HepG2 (cell line): ENCODE data around the gene SDC1. TPM values are rescaled to one million over a fixed set of nuclear protein-coding genes. Genes with fewer than 3 reads are reported as not detected.
A peak's percentile ranks its signal among the peaks of the same experiment; 100 is the strongest.

Experiments
- ATF7-NPFF ChIP-seq: sonication (generic); formaldehyde crosslinking; IDR thresholded peaks from 2 replicates; pipeline ENCODE4 v1.8.1; 2023; ENCODE audit warnings: mild to moderate bottlenecking, low read depth, missing genetic modification reagents, moderate library complexity
- KLF12 ChIP-seq: sonication (generic); formaldehyde crosslinking; IDR thresholded peaks from 2 replicates; pipeline ENCODE4 v1.4.0; 2020; ENCODE audit warnings: missing genetic modification reagents, borderline replicate concordance
- MZF1 ChIP-seq: sonication (generic); formaldehyde crosslinking; IDR thresholded peaks from 2 replicates; pipeline ENCODE4 v1.8.1; 2023; ENCODE audit warnings: mild to moderate bottlenecking, missing genetic modification reagents, borderline replicate concordance
- NFKB2 ChIP-seq: sonication (generic); formaldehyde crosslinking; IDR thresholded peaks from 2 replicates; pipeline ENCODE4 v1.4.0; 2020; ENCODE audit warnings: missing genetic modification reagents, borderline replicate concordance
- NR1H2 ChIP-seq: sonication (generic); formaldehyde crosslinking; IDR thresholded peaks from 2 replicates; pipeline ENCODE4 v1.8.1; 2022; ENCODE audit warnings: low read depth, missing genetic modification reagents, borderline replicate concordance
- RAD21 ChIP-seq: fragments of 450-650 bp; formaldehyde crosslinking; IDR thresholded peaks from 2 replicates; pipeline ENCODE4 v1.5.0; 2020; ENCODE audit warnings: mild to moderate bottlenecking
- RBM39 ChIP-seq: fragments of 200-400 bp; formaldehyde crosslinking; IDR thresholded peaks from one replicate; pipeline ENCODE4 v1.6.1; 2018; ENCODE audit warnings: antibody characterized with exemption, mild to moderate bottlenecking, low read depth, low read length; ENCODE audit not compliant: poor library complexity, severe bottlenecking
- RCOR2 ChIP-seq: IDR thresholded peaks from 2 replicates; pipeline ENCODE4 v1.6.1; 2016; ENCODE audit warnings: missing biosample characterization, missing genetic modification reagents
- SRY ChIP-seq: sonication (generic); formaldehyde crosslinking; IDR thresholded peaks from 2 replicates; pipeline ENCODE4 v1.8.0; 2022; ENCODE audit warnings: mild to moderate bottlenecking, missing genetic modification reagents
- STAG1 ChIP-seq: sonication (generic); formaldehyde crosslinking; IDR thresholded peaks from 2 replicates; pipeline ENCODE4 v1.4.0; 2020; ENCODE audit warnings: missing genetic modification reagents
- ZFP36 ChIP-seq: fragments of 150-350 bp; IDR thresholded peaks from 2 replicates; pipeline ENCODE4 v1.6.1; 2018; ENCODE audit warnings: borderline replicate concordance, low read length, low read depth; ENCODE audit not compliant: partially characterized antibody
- ZFY ChIP-seq: sonication (generic); formaldehyde crosslinking; IDR thresholded peaks from 2 replicates; pipeline ENCODE4 v1.4.0; 2020; ENCODE audit warnings: missing genetic modification reagents
- ZNF839 ChIP-seq: sonication (generic); formaldehyde crosslinking; IDR thresholded peaks from 2 replicates; pipeline ENCODE4 v1.4.0; 2020; ENCODE audit warnings: missing genetic modification reagents, mild to moderate bottlenecking, borderline replicate concordance
- polyA plus RNA-seq, 8 experiments: library from polyadenylated mRNA; depleted of rRNA in 3 of 8; stranded (reverse) in 7 of 8; unstranded in 1 of 8; fragments of >200 nt; fragmentation: Illumina TruSeq in 4 of 8; extraction: Trizol in 4 of 8; gene quantifications; 2 replicates each; pipeline versions ENCODE4 v1.2.1 to v1.2.3, GENCODE V29; 2011 to 2016; ENCODE audit warnings: low read depth in 4 of 8, missing spikeins in 1 of 8, mixed read lengths in 1 of 8; ENCODE audit not compliant: insufficient read depth in 1 of 8
- total RNA-seq, 5 experiments: library from RNA; depleted of rRNA; stranded (reverse); fragments of >200 nt; fragmentation: Illumina TruSeq; extraction: Trizol; gene quantifications; 2 replicates each; pipeline ENCODE4 v1.2.3, GENCODE V29; 2016; ENCODE audit warnings: low read depth in 1 of 5
- TF ChIP-seq, protein P1 (sequence below): sonication (generic); formaldehyde crosslinking; IDR thresholded peaks from 2 replicates; pipeline ENCODE4 v1.5.0; 2020; ENCODE audit warnings: mild to moderate bottlenecking, missing genetic modification reagents
- TF ChIP-seq, protein P2 (sequence below): sonication (generic); formaldehyde crosslinking; IDR thresholded peaks from 2 replicates; pipeline ENCODE4 v1.9.0; 2021; ENCODE audit warnings: missing genetic modification reagents, borderline replicate concordance

The SDC1 gene
- total and polyA plus RNA-seq, 2 of the 13 experiments (the other 11 are each of a cell fraction or from before 2014, with no cell fraction given): 108 to 119 TPM

DNA sequence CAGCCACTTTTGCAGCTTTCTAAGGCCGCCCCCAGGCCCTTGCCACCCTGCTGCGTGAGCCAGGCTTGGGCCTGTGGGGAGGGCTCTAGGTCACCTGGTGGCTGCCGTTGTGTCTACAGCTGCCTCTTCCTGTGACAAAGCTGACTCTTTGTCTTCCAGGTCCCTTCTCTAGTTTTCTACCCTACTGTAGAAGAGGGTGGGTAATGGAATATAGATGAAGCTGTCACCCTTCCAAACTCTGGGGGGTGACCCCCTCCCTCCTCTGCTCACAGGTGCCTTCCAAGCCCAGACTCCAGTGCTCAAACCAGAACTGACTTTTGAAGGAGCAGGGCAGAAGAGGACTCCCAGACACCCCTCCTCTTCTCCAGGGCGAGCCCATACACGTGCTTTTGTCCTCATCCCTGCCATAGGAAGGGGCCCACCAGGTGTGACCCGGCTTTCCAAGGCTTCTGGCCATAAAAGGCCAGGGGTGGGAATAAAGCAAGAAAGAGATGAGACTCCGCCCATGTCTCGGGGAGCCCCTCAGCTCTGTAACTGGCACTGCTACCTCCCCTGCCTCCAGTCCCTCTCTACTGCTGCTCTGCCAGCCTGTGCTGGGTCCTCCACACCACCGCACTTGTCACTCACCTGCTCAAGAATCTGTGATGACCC lies 17.9 kb upstream of the SDC1 start (continued):
- TF ChIP-seq, protein P1, sequence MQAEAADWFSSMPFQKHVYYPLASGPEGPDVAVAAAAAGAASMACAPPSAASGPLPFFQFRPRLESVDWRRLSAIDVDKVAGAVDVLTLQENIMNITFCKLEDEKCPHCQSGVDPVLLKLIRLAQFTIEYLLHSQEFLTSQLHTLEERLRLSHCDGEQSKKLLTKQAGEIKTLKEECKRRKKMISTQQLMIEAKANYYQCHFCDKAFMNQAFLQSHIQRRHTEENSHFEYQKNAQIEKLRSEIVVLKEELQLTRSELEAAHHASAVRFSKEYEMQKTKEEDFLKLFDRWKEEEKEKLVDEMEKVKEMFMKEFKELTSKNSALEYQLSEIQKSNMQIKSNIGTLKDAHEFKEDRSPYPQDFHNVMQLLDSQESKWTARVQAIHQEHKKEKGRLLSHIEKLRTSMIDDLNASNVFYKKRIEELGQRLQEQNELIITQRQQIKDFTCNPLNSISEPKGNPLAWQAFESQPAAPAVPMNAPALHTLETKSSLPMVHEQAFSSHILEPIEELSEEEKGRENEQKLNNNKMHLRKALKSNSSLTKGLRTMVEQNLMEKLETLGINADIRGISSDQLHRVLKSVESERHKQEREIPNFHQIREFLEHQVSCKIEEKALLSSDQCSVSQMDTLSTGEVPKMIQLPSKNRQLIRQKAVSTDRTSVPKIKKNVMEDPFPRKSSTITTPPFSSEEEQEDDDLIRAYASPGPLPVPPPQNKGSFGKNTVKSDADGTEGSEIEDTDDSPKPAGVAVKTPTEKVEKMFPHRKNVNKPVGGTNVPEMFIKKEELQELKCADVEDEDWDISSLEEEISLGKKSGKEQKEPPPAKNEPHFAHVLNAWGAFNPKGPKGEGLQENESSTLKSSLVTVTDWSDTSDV: 0 out of 2 replicates have a peak, but pooled peaks have one; percentile 20
- TF ChIP-seq, protein P2, sequence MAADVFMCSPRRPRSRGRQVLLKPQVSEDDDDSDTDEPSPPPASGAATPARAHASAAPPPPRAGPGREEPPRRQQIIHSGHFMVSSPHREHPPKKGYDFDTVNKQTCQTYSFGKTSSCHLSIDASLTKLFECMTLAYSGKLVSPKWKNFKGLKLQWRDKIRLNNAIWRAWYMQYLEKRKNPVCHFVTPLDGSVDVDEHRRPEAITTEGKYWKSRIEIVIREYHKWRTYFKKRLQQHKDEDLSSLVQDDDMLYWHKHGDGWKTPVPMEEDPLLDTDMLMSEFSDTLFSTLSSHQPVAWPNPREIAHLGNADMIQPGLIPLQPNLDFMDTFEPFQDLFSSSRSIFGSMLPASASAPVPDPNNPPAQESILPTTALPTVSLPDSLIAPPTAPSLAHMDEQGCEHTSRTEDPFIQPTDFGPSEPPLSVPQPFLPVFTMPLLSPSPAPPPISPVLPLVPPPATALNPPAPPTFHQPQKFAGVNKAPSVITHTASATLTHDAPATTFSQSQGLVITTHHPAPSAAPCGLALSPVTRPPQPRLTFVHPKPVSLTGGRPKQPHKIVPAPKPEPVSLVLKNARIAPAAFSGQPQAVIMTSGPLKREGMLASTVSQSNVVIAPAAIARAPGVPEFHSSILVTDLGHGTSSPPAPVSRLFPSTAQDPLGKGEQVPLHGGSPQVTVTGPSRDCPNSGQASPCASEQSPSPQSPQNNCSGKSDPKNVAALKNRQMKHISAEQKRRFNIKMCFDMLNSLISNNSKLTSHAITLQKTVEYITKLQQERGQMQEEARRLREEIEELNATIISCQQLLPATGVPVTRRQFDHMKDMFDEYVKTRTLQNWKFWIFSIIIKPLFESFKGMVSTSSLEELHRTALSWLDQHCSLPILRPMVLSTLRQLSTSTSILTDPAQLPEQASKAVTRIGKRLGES (CRISPR knock-in tag): no peak
- 0 out of 2 replicates have a peak, but pooled peaks have one; percentile 40 for TF ChIP-seq NFKB2 (CRISPR knock-in tag)
- TF ChIP-seq NR1H2 (CRISPR knock-in tag): no peak
- TF ChIP-seq ZNF839 (CRISPR knock-in tag): no peak
- TF ChIP-seq RBM39: no peak
- TF ChIP-seq MZF1 (CRISPR knock-in tag): no peak
- TF ChIP-seq RCOR2: no peak
- TF ChIP-seq ZFP36: no peak
- TF ChIP-seq STAG1 (CRISPR knock-in tag): peak; percentile 44
- TF ChIP-seq KLF12 (CRISPR knock-in tag): peak; percentile 46; the same call in 1 of the 2 replicates
- TF ChIP-seq SRY: no peak
- TF ChIP-seq ZFY (CRISPR knock-in tag): peak; percentile 52
- no peak for TF ChIP-seq ATF7-NPFF (CRISPR knock-in tag)
- peak; percentile 40; the same call in 1 of the 2 replicates for TF ChIP-seq RAD21 (CRISPR knock-in tag)
